Thyroid gland (tissue), 4 donors: ENCODE measurements around the gene SLC8A3. TPM values are rescaled to one million over a fixed set of nuclear protein-coding genes. Genes with fewer than 3 reads are reported as not detected.

ENCODE experiments used
- DNase-seq, 2 donors: peaks; one replicate each; pipeline ENCODE4 v3.0.0-alpha.2; 2019
- H3K27ac ChIP-seq, 3 donors: fragments of 200-600 bp; sonication (generic); 1 replicate in 2 of 3; 2 replicates in 1 of 3; pipeline ENCODE4 v1.5.1; 2016 to 2019; ENCODE audit warnings: mild to moderate bottlenecking in 1 of 3, moderate library complexity in 1 of 3
- H3K27me3 ChIP-seq: fragments of 200-600 bp; sonication (generic); one replicate; pipeline ENCODE4 v1.5.1; 2019
- H3K36me3 ChIP-seq, 2 donors: fragments of 200-600 bp; sonication (generic); one replicate each; pipeline ENCODE4 v1.5.1; 2016 to 2019
- H3K4me1 ChIP-seq, 2 donors: fragments of 200-600 bp; sonication (generic); one replicate each; pipeline ENCODE4 v1.5.1; 2017 to 2019
- H3K4me3 ChIP-seq, 3 donors: fragments of 200-600 bp; sonication (generic); replicated peaks in 1 of 3; 1 replicate in 2 of 3; 2 replicates in 1 of 3; pipeline ENCODE4 v1.5.1; 2016; ENCODE audit warnings: mild to moderate bottlenecking in 1 of 3
- H3K9me3 ChIP-seq: fragments of 200-600 bp; sonication (generic); one replicate; pipeline ENCODE4 v1.5.1; 2017
- CTCF ChIP-seq, 6 experiments: fragments of 200-600 bp in 3 of 6; fragments of 450-650 bp in 3 of 6; sonication (generic) in 3 of 6; IDR thresholded peaks; one replicate each; pipeline ENCODE4 v1.5.1; 2016 to 2019; ENCODE audit warnings: antibody characterized with exemption in 6 of 6, mild to moderate bottlenecking in 2 of 6, inconsistent platforms in 1 of 6, moderate library complexity in 1 of 6
- POLR2A ChIP-seq, 2 donors: fragments of 450-650 bp; IDR thresholded peaks; one replicate each; pipeline ENCODE4 v1.6.1; 2017; ENCODE audit warnings: antibody characterized with exemption in 2 of 2, mild to moderate bottlenecking in 2 of 2, moderate library complexity in 1 of 2
- WGBS, 2 donors: methylation state at CpG; one replicate each; pipeline ENCODE4 v1.1.5; 2017; 5-methylcytosine and 5-hydroxymethylcytosine counted together
- intact Hi-C: fragments of 100-400 bp; cut with DNase I; formaldehyde crosslinking; loops from one replicate; pipeline ENCODE4 v1.15.1; 2023
- total RNA-seq, 4 donors: library from RNA; depleted of rRNA; stranded (reverse); fragments of >200 nt; gene quantifications; one replicate each; pipeline ENCODE4 v1.2.3, GENCODE V29; 2016

SLC8A3 gene
- total RNA-seq, 4 donors from 2014 or later = 0.29 TPM; not detected in 3

DNA sequence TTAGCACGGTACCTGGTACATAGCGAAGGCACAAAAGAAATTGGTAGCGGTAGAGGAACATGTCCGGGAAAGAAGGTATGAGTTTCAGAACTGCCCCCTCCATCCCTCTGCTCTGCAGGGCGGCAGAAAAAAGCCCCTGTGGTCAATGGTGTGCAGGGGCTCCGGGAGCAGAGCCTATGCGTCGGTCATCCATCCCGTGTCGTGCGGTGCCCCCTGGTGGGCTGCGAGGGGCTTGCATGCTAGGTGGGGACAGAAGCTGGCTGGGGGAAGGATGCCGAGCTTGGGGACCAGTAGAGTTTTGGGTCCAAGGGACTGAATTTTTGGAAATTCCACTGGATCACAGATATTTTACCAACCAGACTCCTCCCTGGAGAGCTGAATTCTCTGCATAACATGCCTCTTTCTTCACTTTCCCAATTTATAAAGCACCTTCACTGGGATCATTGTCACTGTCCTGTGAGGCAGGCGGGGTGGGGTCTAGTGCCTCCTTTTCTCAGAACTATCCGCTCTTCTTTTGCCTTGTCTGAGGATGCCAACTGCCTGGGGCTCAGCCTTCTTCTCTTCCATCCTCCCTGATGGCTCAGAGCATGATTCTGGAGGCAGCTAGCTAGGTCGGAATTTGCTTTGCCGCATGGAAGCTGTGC is 160.8 kb downstream of the SLC8A3 start:
- Histone ChIP-seq H3K27ac (no peak overlapping the region), H3K4me1 (peaks cover under 1 to 1% of the 10 kb centered on the region in 2 donors), H3K27me3 (no peaks in the 10 kb centered on the region), H3K9me3 (no peaks in the 10 kb centered on the region), H3K36me3 (no peaks in the 10 kb centered on the region), H3K4me3 (no peak overlapping the region)
- WGBS, 2 donors = 32 to 35% methylated on average over 17 of the region's 17 CpGs
- TF ChIP-seq POLR2A (IDR thresholded peaks at IDR 0.05) (peak in 1 of 2 donors; percentile 6), CTCF (IDR thresholded peaks at IDR 0.05) (peak; percentile 87 to 96 (median 92))
- DNase-seq = peak; percentile 69 to 74
- intact Hi-C loops = loop anchor here (2.0 kb wide), 1 partner anchor 209 kb away; no protein-coding TSS in a partner anchor

GRCh38 chr14:70023871-70024270 is 164.9 kb downstream of the SLC8A3 start:
- no peaks in the 10 kb centered on the region for H3K27me3 ChIP-seq
- intact Hi-C loops = no loop called here
- TF ChIP-seq POLR2A (IDR thresholded peaks at IDR 0.05) = no peak
- no peak for TF ChIP-seq CTCF (IDR thresholded peaks at IDR 0.05)
- 0 to 88% methylated on average over 1 of the region's 1 CpG for WGBS, 2 donors
- H3K9me3 ChIP-seq = no peaks in the 10 kb centered on the region
- no peak overlapping the region for H3K4me3 ChIP-seq
- H3K36me3 ChIP-seq = no peaks in the 10 kb centered on the region
- H3K4me1 ChIP-seq = peaks cover 0 to 2% of the 10 kb centered on the region in 2 donors
- no peak overlapping the region for H3K27ac ChIP-seq
- DNase-seq = no peak

GRCh38 chr14:70022771-70023445 is 165.8 kb downstream of the SLC8A3 start:
- intact Hi-C loops = no loop called here
- Histone ChIP-seq H3K27ac (no peak overlapping the region), H3K27me3 (no peaks in the 10 kb centered on the region), H3K4me3 (no peak overlapping the region), H3K4me1 (peaks cover 3 to 7% of the 10 kb centered on the region in 2 donors), H3K36me3 (no peaks in the 10 kb centered on the region), H3K9me3 (no peaks in the 10 kb centered on the region)
- TF ChIP-seq POLR2A (IDR thresholded peaks at IDR 0.05) = no peak
- no peak for TF ChIP-seq CTCF (IDR thresholded peaks at IDR 0.05)
- WGBS, 2 donors = 91 to 97% methylated on average over 13 to 15 of the region's 15 CpGs
- DNase-seq = no peak

DNA sequence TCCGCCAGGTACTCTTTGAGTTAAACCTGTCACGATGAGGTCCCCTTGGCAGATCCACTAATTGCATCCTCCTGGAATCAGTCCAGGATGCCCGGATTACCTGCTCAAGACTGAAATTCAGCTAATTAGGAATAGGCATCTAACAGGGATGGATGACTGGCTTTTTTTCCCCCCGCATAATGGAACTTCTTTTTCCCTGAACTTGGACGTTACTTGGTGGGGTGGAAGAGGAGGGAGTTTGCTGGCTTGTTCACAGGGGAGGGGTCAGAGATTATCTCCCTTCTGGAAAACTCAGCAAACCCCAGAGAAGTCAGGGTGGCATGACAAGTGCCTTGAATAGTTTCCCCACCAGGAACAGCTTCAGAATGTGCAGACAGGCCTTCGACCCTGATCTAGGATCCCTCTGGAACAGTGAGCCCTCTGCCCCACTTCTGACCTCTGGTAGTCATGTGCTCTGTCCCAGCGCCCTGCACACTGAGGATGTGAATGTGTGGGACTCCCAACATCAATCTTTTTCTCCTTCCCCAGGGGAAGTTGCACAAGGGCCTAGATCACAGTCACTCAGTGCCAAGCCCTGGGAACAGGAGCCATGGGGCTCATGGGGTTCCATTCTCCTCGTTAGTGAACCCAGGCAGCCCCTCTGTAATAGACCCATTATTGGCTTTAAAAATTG is 167.1 kb downstream of the SLC8A3 start:
- Histone ChIP-seq H3K27me3 (no peaks in the 10 kb centered on the region), H3K9me3 (no peaks in the 10 kb centered on the region), H3K4me1 (peaks cover 3 to 7% of the 10 kb centered on the region in 2 donors), H3K27ac (no peak overlapping the region), H3K36me3 (no peaks in the 10 kb centered on the region), H3K4me3 (no peak overlapping the region)
- 72 to 81% methylated on average over 8 of the region's 8 CpGs for WGBS, 2 donors
- DNase-seq = no peak
- intact Hi-C loops = no loop called here
- TF ChIP-seq CTCF (IDR thresholded peaks at IDR 0.05) = no peak
- TF ChIP-seq POLR2A (IDR thresholded peaks at IDR 0.05) = no peak
